Suppressor macrophage (primary cell): ENCODE results near the gene XIRP2.

ENCODE experiments used
- DNase-seq, 4 experiments: peaks; one replicate each; pipeline ENCODE4 v3.0.0-alpha.2; 2020 to 2022
- total RNA-seq, 17 experiments: gene quantifications; one replicate each; lab custom pipeline; 2026; ENCODE audit warnings: mixed read lengths in 6 of 17, inconsistent platforms in 3 of 17; lab: John Stamatoyannopoulos, UW

XIRP2 gene
- 0 to 5.6 (median 0) reads per million in 17 experiments for total RNA-seq

DNA sequence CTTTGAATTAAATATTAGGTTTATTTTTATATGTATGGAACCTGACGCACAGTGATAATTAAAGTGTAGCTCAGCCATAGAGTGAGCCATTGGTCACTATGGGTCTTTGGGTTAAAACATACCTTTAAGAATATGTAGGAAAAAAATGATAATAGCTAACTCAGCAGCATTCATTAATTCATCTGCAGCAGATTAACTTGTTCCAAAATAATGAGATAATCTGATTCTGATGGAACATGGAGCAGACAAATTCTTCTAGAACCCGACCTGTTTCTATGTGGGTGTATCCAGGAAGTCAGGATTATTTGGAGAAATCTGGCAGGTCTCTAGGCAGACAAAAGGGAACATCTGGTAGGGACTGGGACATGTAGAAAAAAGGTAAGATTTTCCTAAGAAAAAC lies at the start of gene XIRP2:
Gene XIRP2, plus strand, starts transcription at position 301 of the 400 bp plus-strand sequence. CDS start 15,003 bp downstream, outside the sequence.
- no peak for DNase-seq

GRCh38 chr2:166841152-166841551 lies 47.1 kb upstream of the XIRP2 start:
- no peak for DNase-seq

GRCh38 chr2:166841679-166842078 lies 46.6 kb upstream of the XIRP2 start:
- DNase-seq: no peak

- no peak for DNase-seq
These were observed 44.2 kb upstream of the XIRP2 start for GRCh38 chr2:166844111-166844510.

- no peak for DNase-seq
These were observed 25.7 kb upstream of the XIRP2 start for GRCh38 chr2:166862468-166863132.

- DNase-seq: no peak
These were observed 20.3 kb upstream of the XIRP2 start for GRCh38 chr2:166867874-166868514.

- DNase-seq: no peak
These were observed 17.9 kb upstream of the XIRP2 start for GRCh38 chr2:166870346-166870745.

DNA sequence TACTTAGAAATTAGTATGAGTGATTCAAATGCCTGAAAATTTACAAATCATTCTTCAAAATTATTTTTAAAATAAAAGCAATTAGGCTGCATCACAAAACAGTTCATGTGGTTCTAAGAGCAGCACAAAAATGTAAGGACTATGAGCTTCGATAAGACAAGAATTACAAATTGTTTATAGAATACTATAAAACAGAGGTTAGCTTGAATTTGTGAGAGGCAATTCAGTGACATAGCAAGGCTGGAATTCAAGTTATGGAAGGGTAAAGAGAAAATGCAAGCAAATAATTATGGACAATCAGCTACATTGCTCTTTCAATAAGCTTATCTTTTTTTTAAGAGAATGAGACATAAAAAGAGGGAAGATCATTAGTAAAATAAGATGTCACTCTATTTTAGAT lies 7.1 kb upstream of the XIRP2 start:
- no peak for DNase-seq

DNA sequence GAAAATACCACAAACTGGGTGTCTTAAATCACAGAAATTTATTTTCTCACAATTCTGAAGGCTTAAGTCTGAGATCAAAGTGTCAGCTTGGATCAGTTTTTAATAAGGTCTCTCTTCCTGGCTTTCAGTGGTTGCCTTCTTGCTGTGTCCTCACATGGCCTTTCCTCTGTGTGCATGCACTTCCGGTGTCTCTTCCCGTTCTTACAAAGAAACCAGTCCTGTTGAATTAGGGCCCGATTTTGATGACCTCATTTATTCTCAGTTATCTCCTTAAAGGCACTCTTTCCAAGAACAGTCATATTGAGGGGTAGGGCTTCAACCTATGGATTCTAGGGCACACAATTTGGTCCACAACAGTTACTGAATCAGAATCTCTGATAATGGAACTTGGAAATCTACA lies 5.4 kb upstream of the XIRP2 start:
- DNase-seq: no peak

- no peak for DNase-seq
These were observed 3.4 kb downstream of the XIRP2 start for GRCh38 chr2:166891727-166892126.

- no peak for DNase-seq
These were observed 4.1 kb downstream of the XIRP2 start for GRCh38 chr2:166892397-166892796.

GRCh38 chr2:166895243-166895642 lies 7.0 kb downstream of the XIRP2 start:
- no peak for DNase-seq

DNA sequence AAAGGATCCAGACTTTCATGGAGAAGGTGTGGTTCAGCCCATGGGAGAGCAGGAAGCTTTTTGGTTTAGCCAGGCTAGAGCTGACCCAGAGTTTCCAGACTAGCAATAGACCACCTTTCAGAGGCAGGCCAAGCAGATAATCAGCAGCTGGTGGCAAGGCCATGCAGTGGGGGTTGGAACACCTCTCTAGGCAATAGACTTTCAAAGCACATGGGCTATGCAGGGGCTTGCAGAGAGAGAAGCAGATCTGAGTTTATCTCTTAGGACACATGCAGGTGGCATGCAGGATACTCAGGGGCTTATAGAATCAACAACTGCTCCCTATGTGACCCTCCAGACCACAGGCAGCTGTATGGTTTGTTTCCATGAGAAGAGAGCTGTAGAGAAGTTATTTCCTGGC lies 9.4 kb downstream of the XIRP2 start:
- DNase-seq: no peak

- no peak for DNase-seq
These were observed 11.4 kb downstream of the XIRP2 start for GRCh38 chr2:166899676-166900075.

DNA sequence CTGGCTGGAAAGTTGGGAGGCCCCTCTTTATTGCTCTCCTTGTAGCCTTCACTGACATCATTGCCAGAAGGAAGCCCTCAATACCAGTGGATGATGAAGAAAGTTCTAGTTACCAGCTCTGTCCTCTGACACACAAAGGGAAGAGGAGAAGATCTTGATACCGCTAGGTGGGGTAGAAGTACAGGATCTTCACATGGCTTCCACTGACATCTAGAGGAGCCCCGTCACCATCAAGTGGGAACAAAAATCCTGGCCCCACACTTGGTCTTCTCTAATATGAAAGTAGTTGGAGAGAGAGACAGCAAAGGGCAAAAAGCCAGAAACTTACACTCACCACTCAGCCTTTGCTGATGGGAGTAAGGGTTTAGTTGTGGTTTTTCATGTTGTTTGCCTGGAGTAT lies 12.4 kb downstream of the XIRP2 start:
- DNase-seq: no peak

DNA sequence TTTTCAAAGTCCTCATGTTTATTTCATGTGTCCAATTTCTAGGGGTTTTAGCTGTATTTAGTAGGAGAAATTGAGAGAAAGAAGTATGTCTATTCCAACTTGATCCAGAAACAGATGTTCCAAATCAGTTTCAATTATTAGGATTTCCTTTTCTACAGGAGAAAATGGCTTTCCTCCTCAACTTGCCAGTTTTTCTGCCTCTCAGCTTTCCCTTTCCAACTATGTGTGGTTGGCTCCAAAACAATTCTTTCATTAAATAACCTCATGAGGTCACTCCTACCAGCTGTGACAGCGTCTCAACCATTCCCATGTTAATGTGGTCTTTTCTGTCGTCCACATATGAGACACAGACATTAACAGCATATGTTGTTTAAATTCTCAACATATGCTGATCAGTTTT lies 13.1 kb downstream of the XIRP2 start:
- no peak for DNase-seq

- no peak for DNase-seq
These were observed 28.7 kb downstream of the XIRP2 start for GRCh38 chr2:166916987-166917386.

- no peak for DNase-seq
These were observed 29.1 kb downstream of the XIRP2 start for GRCh38 chr2:166917415-166917814.

GRCh38 chr2:166921261-166921896 lies 33.1 kb downstream of the XIRP2 start:
- DNase-seq: no peak

GRCh38 chr2:166924967-166925366 lies 36.7 kb downstream of the XIRP2 start:
- no peak for DNase-seq

DNA sequence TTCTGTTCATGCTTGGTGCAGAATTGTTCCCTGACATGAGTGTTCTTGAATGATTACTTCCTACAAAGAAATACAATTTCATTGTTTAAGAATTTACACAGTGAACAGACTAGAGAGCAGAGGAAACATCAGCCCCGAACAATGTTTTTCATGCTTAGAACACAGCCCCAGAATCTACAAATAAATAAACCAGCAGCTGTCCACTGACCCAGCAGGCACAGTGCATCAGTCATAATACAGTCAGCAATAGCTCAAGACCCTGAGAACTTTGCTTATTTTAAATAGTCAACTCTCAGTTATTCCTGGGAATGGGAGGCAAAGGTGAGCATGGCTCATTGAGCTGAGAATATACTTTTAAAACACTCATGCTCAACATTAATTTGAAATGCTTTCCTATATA lies 38.4 kb downstream of the XIRP2 start:
- no peak for DNase-seq

GRCh38 chr2:166932032-166932431 lies 43.8 kb downstream of the XIRP2 start:
- no peak for DNase-seq

GRCh38 chr2:166934817-166935216 lies 46.5 kb downstream of the XIRP2 start:
- DNase-seq: no peak

DNA sequence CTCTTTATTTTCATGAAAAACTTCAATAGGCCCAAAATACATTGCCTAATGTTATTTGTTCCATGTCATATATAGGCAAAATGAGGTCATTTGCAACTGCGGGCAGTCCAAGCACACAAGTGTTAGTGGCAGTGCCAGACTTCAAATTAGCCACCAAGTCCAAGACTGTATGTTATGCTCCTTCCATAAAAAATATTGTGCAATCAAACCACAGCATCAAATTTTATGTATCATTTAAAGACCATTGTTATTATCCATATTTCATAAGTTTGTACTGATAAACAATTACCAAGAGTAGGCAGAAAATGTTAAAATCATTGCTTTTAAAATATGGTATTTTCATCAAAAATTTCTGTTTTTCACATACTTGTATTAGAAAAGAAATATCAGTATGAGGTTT lies 54.1 kb downstream of the XIRP2 start:
- DNase-seq: no peak
